ENCODE data around the gene EGR4.

EGR4 gene

GRCh38 chr2:73293534-73294171 lies at the start of gene EGR4:
Gene EGR4, minus strand, starts transcription at chr2:73293548. Its CDS starts 231 bp downstream, at chr2:73293317.
- Histone ChIP-seq H3K27me3 (ENCODE audit: insufficient read depth, insufficient read length) (peaks cover 94% of the 10 kb centered on the region), H3K9ac (ENCODE audit: insufficient read length, low read depth) (peak within 1 kb of the TSS; percentile 51)

GRCh38 chr2:73341039-73341438 lies 47.7 kb upstream of the EGR4 start:
- no peaks in the 10 kb centered on the region for H3K27me3 ChIP-seq (ENCODE audit: insufficient read depth, insufficient read length)
- no peaks in the 10 kb centered on the region for H3K36me3 ChIP-seq (ENCODE audit: insufficient read depth, insufficient read length, low read length)
- H3K9ac ChIP-seq (ENCODE audit: insufficient read length, low read depth): no peak overlapping the region
- DNase-seq (ENCODE audit: low read depth, low spot score): no peak
- no peak overlapping the region for H3K4me3 ChIP-seq (ENCODE audit: insufficient read length, low read depth)
- no peaks in the 10 kb centered on the region for H3K9me3 ChIP-seq (ENCODE audit: insufficient read depth, low read length)
- TF ChIP-seq YY1 (IDR thresholded peaks at IDR 0.05; ENCODE audit: insufficient read depth, insufficient read length) (no peak), ZNF274 (IDR thresholded peaks at IDR 0.05; ENCODE audit: low read depth, low read length) (no peak), SUZ12 (IDR thresholded peaks at IDR 0.05; ENCODE audit: extremely low read depth, insufficient read depth, insufficient read length) (no peak)
- no peaks in the 10 kb centered on the region for H3K4me1 ChIP-seq (ENCODE audit: insufficient read depth, insufficient read length)

More at GRCh38 chr2:73293534-73294171, at the start of gene EGR4:
- peak; percentile 65 for DNase-seq (ENCODE audit: low read depth, low spot score)
- no peaks in the 10 kb centered on the region for H3K9me3 ChIP-seq (ENCODE audit: insufficient read depth, low read length)
- peaks cover 5% of the 10 kb centered on the region for H3K4me1 ChIP-seq (ENCODE audit: insufficient read depth, insufficient read length)
- H3K4me3 ChIP-seq (ENCODE audit: insufficient read length, low read depth): peak within 1 kb of the TSS; percentile 52
- H3K36me3 ChIP-seq (ENCODE audit: insufficient read depth, insufficient read length, low read length): no peaks in the 10 kb centered on the region
- TF ChIP-seq YY1 (IDR thresholded peaks at IDR 0.05; ENCODE audit: insufficient read depth, insufficient read length): no peak
- TF ChIP-seq SUZ12 (IDR thresholded peaks at IDR 0.05; ENCODE audit: extremely low read depth, insufficient read depth, insufficient read length): peak; percentile 37

GRCh38 chr2:73339201-73339600 lies 45.9 kb upstream of the EGR4 start:
- Histone ChIP-seq H3K4me3 (ENCODE audit: insufficient read length, low read depth) (no peak overlapping the region), H3K36me3 (ENCODE audit: insufficient read depth, insufficient read length, low read length) (no peaks in the 10 kb centered on the region), H3K9ac (ENCODE audit: insufficient read length, low read depth) (no peak overlapping the region), H3K27me3 (ENCODE audit: insufficient read depth, insufficient read length) (no peaks in the 10 kb centered on the region), H3K4me1 (ENCODE audit: insufficient read depth, insufficient read length) (no peaks in the 10 kb centered on the region), H3K9me3 (ENCODE audit: insufficient read depth, low read length) (no peaks in the 10 kb centered on the region)
- DNase-seq (ENCODE audit: low read depth, low spot score): no peak
- TF ChIP-seq ZNF274 (IDR thresholded peaks at IDR 0.05; ENCODE audit: low read depth, low read length) (no peak), YY1 (IDR thresholded peaks at IDR 0.05; ENCODE audit: insufficient read depth, insufficient read length) (no peak), SUZ12 (IDR thresholded peaks at IDR 0.05; ENCODE audit: extremely low read depth, insufficient read depth, insufficient read length) (no peak)

GRCh38 chr2:73337828-73338227 lies 44.5 kb upstream of the EGR4 start:
- Histone ChIP-seq H3K4me1 (ENCODE audit: insufficient read depth, insufficient read length) (no peaks in the 10 kb centered on the region), H3K9ac (ENCODE audit: insufficient read length, low read depth) (no peak overlapping the region), H3K27me3 (ENCODE audit: insufficient read depth, insufficient read length) (no peaks in the 10 kb centered on the region), H3K36me3 (ENCODE audit: insufficient read depth, insufficient read length, low read length) (no peaks in the 10 kb centered on the region), H3K4me3 (ENCODE audit: insufficient read length, low read depth) (no peak overlapping the region), H3K9me3 (ENCODE audit: insufficient read depth, low read length) (no peaks in the 10 kb centered on the region)
- TF ChIP-seq SUZ12 (IDR thresholded peaks at IDR 0.05; ENCODE audit: extremely low read depth, insufficient read depth, insufficient read length) (no peak), ZNF274 (IDR thresholded peaks at IDR 0.05; ENCODE audit: low read depth, low read length) (no peak), YY1 (IDR thresholded peaks at IDR 0.05; ENCODE audit: insufficient read depth, insufficient read length) (no peak)
- DNase-seq (ENCODE audit: low read depth, low spot score): no peak

DNA sequence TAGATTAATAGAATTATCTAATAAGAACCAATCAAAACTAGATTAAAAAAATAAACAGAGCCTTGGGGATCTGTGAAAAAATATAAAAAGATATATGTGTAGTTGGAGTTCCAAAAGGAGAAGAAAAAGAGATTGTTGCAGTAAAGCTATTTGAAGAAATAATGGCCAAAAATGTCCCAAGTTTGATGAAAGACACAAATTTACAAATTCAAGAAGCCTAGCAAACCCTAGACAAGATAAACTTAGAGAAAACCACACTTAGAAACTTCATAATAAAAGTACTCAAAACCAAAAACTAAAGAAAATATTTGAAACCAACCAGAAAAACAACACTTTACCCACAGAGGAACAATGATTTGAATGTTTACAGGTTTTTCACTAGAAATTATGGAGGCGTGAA lies 41.3 kb upstream of the EGR4 start:
- no peaks in the 10 kb centered on the region for H3K27me3 ChIP-seq (ENCODE audit: insufficient read depth, insufficient read length)
- no peaks in the 10 kb centered on the region for H3K4me1 ChIP-seq (ENCODE audit: insufficient read depth, insufficient read length)
- H3K9ac ChIP-seq (ENCODE audit: insufficient read length, low read depth): no peak overlapping the region
- no peaks in the 10 kb centered on the region for H3K36me3 ChIP-seq (ENCODE audit: insufficient read depth, insufficient read length, low read length)
- DNase-seq (ENCODE audit: low read depth, low spot score): no peak
- TF ChIP-seq YY1 (IDR thresholded peaks at IDR 0.05; ENCODE audit: insufficient read depth, insufficient read length): no peak
- no peak for TF ChIP-seq ZNF274 (IDR thresholded peaks at IDR 0.05; ENCODE audit: low read depth, low read length)
- no peak for TF ChIP-seq SUZ12 (IDR thresholded peaks at IDR 0.05; ENCODE audit: extremely low read depth, insufficient read depth, insufficient read length)
- no peaks in the 10 kb centered on the region for H3K9me3 ChIP-seq (ENCODE audit: insufficient read depth, low read length)
- no peak overlapping the region for H3K4me3 ChIP-seq (ENCODE audit: insufficient read length, low read depth)

DNA sequence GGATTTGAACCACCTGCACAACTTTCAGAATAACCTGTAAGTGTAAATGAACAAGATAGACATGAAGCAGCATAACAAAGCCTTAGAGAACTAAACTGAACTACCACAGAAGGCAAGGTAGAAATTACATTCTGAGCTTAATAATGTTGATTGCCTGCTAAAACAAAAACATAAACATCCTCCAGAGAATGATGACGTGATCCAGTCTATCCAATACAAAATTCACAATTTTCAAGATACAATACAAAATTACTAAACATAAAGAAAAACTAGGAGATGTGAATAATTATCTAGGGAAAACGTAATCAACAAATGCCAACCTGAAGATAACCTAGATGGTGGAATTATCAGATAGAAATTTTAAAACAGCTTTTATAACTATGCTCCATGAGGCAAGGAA lies 40.7 kb upstream of the EGR4 start:
- TF ChIP-seq ZNF274 (IDR thresholded peaks at IDR 0.05; ENCODE audit: low read depth, low read length): no peak
- TF ChIP-seq YY1 (IDR thresholded peaks at IDR 0.05; ENCODE audit: insufficient read depth, insufficient read length): no peak
- TF ChIP-seq SUZ12 (IDR thresholded peaks at IDR 0.05; ENCODE audit: extremely low read depth, insufficient read depth, insufficient read length): no peak
- Histone ChIP-seq H3K9me3 (ENCODE audit: insufficient read depth, low read length) (no peaks in the 10 kb centered on the region), H3K36me3 (ENCODE audit: insufficient read depth, insufficient read length, low read length) (no peaks in the 10 kb centered on the region), H3K27me3 (ENCODE audit: insufficient read depth, insufficient read length) (no peaks in the 10 kb centered on the region), H3K4me1 (ENCODE audit: insufficient read depth, insufficient read length) (no peaks in the 10 kb centered on the region), H3K4me3 (ENCODE audit: insufficient read length, low read depth) (no peak overlapping the region), H3K9ac (ENCODE audit: insufficient read length, low read depth) (no peak overlapping the region)
- no peak for DNase-seq (ENCODE audit: low read depth, low spot score)

DNA sequence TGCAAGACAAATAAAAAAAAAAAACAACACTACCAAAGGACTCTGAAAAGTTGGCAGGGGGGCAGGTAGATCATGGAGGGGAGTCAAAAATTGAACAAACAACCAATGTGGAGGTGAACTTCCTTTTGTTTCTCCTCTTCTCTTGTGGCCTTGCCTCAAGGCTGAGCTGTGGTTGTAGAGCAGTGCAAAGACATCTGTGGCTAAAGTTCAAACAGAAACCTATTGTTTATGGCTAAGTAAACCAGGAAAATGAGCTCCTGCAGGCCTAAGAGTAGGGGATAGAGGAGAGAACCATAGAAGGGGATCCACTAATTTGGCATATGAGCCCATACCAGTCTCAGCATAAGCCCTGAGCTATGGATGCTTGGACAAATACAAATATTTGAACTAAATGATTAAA lies 40.2 kb upstream of the EGR4 start:
- TF ChIP-seq YY1 (IDR thresholded peaks at IDR 0.05; ENCODE audit: insufficient read depth, insufficient read length) (no peak), ZNF274 (IDR thresholded peaks at IDR 0.05; ENCODE audit: low read depth, low read length) (no peak), SUZ12 (IDR thresholded peaks at IDR 0.05; ENCODE audit: extremely low read depth, insufficient read depth, insufficient read length) (no peak)
- Histone ChIP-seq H3K27me3 (ENCODE audit: insufficient read depth, insufficient read length) (no peaks in the 10 kb centered on the region), H3K4me3 (ENCODE audit: insufficient read length, low read depth) (no peak overlapping the region), H3K4me1 (ENCODE audit: insufficient read depth, insufficient read length) (no peaks in the 10 kb centered on the region), H3K36me3 (ENCODE audit: insufficient read depth, insufficient read length, low read length) (no peaks in the 10 kb centered on the region), H3K9me3 (ENCODE audit: insufficient read depth, low read length) (no peaks in the 10 kb centered on the region), H3K9ac (ENCODE audit: insufficient read length, low read depth) (no peak overlapping the region)
- no peak for DNase-seq (ENCODE audit: low read depth, low spot score)

Data from NT2/D1 (cell line).